Lung (tissue), 12 donors: Measurements from ENCODE around the gene LHPP. TPM values are rescaled to one million over a fixed set of nuclear protein-coding genes. Genes with fewer than 3 reads are reported as not detected.

Source experiments
- ATAC-seq: fragments of 200-7000 bp; cut with Tn5 transposase; one replicate; pipeline ENCODE4 v1.9.1; 2020; ENCODE audit warnings: moderate number of reproducible peaks; ENCODE audit not compliant: insufficient read depth, low FRiP score
- DNase-seq, 3 donors: peaks; one replicate each; pipeline ENCODE4 v3.0.0-alpha.2; 2013 to 2017
- H3K27ac ChIP-seq, 2 donors: one replicate each; pipeline ENCODE4 v1.5.1; 2013; ENCODE audit warnings: mild to moderate bottlenecking in 2 of 2, moderate library complexity in 2 of 2, control low read depth in 1 of 2, inconsistent platforms in 1 of 2, low read depth in 1 of 2, low read length in 1 of 2
- H3K27me3 ChIP-seq, 3 donors: one replicate each; pipeline ENCODE4 v1.5.1; 2013; ENCODE audit warnings: low read length in 2 of 3; ENCODE audit not compliant: control insufficient read depth in 3 of 3, insufficient read depth in 3 of 3
- H3K36me3 ChIP-seq, 4 donors: one replicate each; pipeline ENCODE4 v1.5.1; 2013; ENCODE audit warnings: low read length in 4 of 4, mild to moderate bottlenecking in 1 of 4, moderate library complexity in 1 of 4; ENCODE audit not compliant: control insufficient read depth in 4 of 4, insufficient read depth in 4 of 4
- H3K4me1 ChIP-seq, 5 donors: one replicate each; pipeline ENCODE4 v1.5.1; 2013; ENCODE audit warnings: low read length in 5 of 5, mild to moderate bottlenecking in 2 of 5, moderate library complexity in 1 of 5; ENCODE audit not compliant: control insufficient read depth in 5 of 5, insufficient read depth in 5 of 5
- H3K4me3 ChIP-seq: one replicate; pipeline ENCODE4 v1.5.1; 2013; ENCODE audit warnings: mild to moderate bottlenecking, control low read depth, moderate library complexity
- H3K9ac ChIP-seq, 2 donors: one replicate each; pipeline ENCODE4 v1.5.1; 2013; ENCODE audit warnings: low read length in 2 of 2, control low read depth in 1 of 2; ENCODE audit not compliant: insufficient read depth in 1 of 2
- H3K9me3 ChIP-seq, 4 donors: one replicate each; pipeline ENCODE4 v1.5.1; 2013; ENCODE audit warnings: low read length in 3 of 4, mild to moderate bottlenecking in 1 of 4, moderate library complexity in 1 of 4; ENCODE audit not compliant: control insufficient read depth in 4 of 4, insufficient read depth in 3 of 4
- WGBS, 2 donors: extraction: QIAGEN DNeasy Blood & Tissue Kit; methylation state at CpG; one replicate each; pipeline ENCODE4 v1.1.7; 2013; 5-methylcytosine and 5-hydroxymethylcytosine counted together
- polyA plus RNA-seq, 2 donors: library from polyadenylated mRNA; stranded (reverse); fragments of 200-250 nt; gene quantifications; one replicate each; pipeline ENCODE4 v1.2.1, GENCODE V29; 2013
- total RNA-seq, 2 donors: library from RNA; depleted of rRNA in 1 of 2; stranded (reverse); fragments of >200 nt in 1 of 2; gene quantifications; one replicate each; pipeline ENCODE4 v1.2.1, GENCODE V29; 2014 to 2021
- TF ChIP-seq, protein P1 (sequence below): IDR thresholded peaks from 2 replicates; pipeline ENCODE4 v1.5.1; 2012; ENCODE audit warnings: mild to moderate bottlenecking; ENCODE audit errors: control extremely low read depth, extremely low read depth
- donor health status: control.
- donor health status: control.
- donor health status: Bipolar disorder and iron deficiency.
- donor health status: healthy.
- donor health status: DM: yes; HTN: yes; CAD: no.

LHPP gene
- total and polyA plus RNA-seq, 4 donors: 7.1 to 18.6 (median 14.8) TPM

DNA sequence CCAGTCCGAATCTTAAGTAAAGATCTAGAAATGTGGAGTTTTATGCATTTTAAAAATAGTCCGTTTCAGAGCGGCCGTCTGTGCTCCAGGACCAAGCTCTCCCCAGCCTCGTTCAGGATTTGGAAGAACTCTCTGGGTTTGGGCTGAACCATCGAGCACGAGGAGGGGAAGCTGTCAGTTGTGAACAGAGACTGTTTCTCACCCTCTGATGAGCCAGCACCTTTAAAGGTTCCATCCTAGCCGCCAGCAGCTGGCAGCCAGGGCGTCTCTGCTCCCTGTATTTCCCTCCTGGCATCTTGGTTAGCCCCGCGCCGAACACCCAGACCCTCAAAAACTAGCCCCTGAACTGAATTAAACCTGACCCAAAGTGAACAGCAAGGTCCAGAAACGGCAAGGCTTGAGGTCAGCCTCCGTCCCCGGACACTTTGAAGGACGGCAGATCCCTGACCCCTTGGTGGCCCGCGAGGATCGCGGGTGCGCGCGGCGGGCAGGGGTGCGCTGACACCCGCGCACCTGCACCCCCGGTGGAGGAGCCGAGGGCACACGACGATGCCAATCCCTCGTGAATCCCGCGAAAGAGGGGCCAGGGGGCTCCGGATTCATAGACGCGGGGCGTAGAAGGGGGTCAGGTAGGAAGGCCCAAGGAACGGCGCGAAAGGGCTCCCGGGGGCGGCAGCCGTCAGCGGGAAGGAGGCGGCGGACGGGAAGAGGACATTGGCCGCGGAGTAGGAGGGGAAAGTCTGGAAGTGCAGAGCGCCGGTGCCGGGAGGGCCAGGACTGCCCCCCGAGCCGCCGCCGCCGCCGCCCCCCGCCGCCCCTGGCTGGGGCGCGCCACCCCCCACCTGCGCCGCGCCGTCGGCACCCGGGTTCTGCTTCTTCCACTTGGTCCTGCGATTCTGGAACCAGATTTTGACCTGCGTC lies 14.5 kb upstream of the LHPP start:
- TF ChIP-seq, protein P1, sequence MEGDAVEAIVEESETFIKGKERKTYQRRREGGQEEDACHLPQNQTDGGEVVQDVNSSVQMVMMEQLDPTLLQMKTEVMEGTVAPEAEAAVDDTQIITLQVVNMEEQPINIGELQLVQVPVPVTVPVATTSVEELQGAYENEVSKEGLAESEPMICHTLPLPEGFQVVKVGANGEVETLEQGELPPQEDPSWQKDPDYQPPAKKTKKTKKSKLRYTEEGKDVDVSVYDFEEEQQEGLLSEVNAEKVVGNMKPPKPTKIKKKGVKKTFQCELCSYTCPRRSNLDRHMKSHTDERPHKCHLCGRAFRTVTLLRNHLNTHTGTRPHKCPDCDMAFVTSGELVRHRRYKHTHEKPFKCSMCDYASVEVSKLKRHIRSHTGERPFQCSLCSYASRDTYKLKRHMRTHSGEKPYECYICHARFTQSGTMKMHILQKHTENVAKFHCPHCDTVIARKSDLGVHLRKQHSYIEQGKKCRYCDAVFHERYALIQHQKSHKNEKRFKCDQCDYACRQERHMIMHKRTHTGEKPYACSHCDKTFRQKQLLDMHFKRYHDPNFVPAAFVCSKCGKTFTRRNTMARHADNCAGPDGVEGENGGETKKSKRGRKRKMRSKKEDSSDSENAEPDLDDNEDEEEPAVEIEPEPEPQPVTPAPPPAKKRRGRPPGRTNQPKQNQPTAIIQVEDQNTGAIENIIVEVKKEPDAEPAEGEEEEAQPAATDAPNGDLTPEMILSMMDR: no peak
- H3K27ac ChIP-seq: no peak overlapping the region
- DNase-seq (no peak), ATAC-seq (no peak)
- no peak overlapping the region for H3K4me3 ChIP-seq
- H3K4me1 ChIP-seq: peaks cover 0 to 22% (median 12%) of the 10 kb centered on the region in 5 donors
- H3K9ac ChIP-seq: no peak overlapping the region
- no peaks in the 10 kb centered on the region for H3K9me3 ChIP-seq
- H3K27me3 ChIP-seq: peaks cover 31 to 84% (median 65%) of the 10 kb centered on the region in 3 donors
- 10 to 12% methylated on average over 50 to 71 of the region's 71 CpGs for WGBS, 2 donors
- no peaks in the 10 kb centered on the region for H3K36me3 ChIP-seq

DNA sequence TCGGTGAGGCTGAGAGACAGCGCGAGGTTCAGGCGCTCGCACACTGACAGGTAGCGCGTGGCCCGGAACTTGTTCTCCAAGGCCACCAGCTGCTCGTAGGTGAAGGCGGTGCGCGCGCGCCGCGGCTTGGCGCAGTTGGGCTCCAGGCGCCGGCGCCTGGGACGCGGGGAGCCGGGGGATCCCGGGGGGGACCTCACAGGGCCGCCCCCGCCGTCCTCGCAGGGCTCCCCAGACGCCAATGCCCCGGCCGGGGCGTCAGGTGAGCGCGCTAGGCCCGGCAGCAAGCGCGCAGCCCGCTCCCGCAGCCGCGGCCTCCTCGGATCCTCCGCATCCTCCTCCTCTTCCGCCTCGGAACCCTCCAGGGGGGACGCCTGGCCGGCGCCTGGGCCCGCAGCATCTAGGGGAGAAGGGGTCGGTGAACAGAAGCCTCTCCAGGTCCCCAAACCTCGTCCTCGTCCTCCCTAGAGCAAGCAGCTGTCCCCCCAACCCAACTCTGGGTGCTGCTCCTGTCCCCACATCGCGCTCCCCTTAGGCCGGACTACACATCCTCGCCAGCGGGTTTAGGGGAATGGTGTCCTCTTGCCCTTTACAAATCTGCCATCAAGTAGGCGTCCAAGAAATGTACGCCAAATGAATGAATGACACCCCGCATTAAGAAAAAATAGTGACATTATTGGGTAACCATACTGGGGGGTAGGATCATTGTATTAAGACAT lies 13.7 kb upstream of the LHPP start:
- Histone ChIP-seq H3K9ac (no peak overlapping the region), H3K9me3 (no peaks in the 10 kb centered on the region), H3K36me3 (no peaks in the 10 kb centered on the region), H3K4me1 (peaks cover 0 to 22% (median 12%) of the 10 kb centered on the region in 5 donors), H3K4me3 (no peak overlapping the region), H3K27ac (no peak overlapping the region), H3K27me3 (peaks cover 31 to 88% (median 68%) of the 10 kb centered on the region in 3 donors)
- no peak for ATAC-seq
- 3% methylated on average over 47 to 60 of the region's 60 CpGs for WGBS, 2 donors
- TF ChIP-seq, protein P1: no peak
- DNase-seq: peak in 1 of 3 donors; percentile 15

DNA sequence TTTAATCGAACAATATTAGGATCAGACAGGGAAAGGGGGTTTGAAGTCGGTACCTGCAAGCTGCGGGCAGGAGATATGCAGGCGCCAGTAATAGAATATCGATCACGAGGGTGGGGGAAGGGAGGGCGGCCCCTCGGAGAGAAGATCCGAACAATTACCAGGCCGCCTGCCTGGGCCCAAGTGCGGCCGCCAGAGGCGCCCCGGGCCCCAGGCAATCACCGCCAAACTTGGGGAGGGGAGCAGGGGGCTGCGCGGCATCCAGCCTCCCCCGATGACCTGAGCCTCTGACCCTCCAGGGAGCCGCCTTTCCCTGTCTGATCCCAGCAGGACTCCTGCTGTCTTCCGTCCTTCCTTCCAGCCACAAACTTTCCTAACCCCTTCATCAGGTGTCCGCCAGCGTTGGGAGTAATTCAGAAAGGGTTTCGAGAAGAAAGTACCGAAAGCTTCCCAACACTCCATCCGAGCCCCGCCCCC lies 12.9 kb upstream of the LHPP start:
- H3K4me3 ChIP-seq: no peak overlapping the region
- no peak for DNase-seq
- H3K27me3 ChIP-seq: peaks cover 31 to 85% (median 71%) of the 10 kb centered on the region in 3 donors
- TF ChIP-seq, protein P1: no peak
- no peaks in the 10 kb centered on the region for H3K9me3 ChIP-seq
- peaks cover 0 to 22% (median 12%) of the 10 kb centered on the region in 5 donors for H3K4me1 ChIP-seq
- no peak overlapping the region for H3K9ac ChIP-seq
- no peaks in the 10 kb centered on the region for H3K36me3 ChIP-seq
- WGBS, 2 donors: 2% methylated on average over 26 of the region's 26 CpGs
- no peak overlapping the region for H3K27ac ChIP-seq
- no peak for ATAC-seq
